A673 (cell line): ENCODE results near the gene MEX3B.

Experiments
- EZH2 ChIP-seq: fragments of 200-600 bp; sonication (generic); IDR thresholded peaks from 2 replicates; pipeline ENCODE4 v1.6.1; 2017; ENCODE audit warnings: borderline replicate concordance, low read depth, mild to moderate bottlenecking, mixed read lengths, antibody characterized with exemption, low read length; ENCODE audit not compliant: poor library complexity, severe bottlenecking
- TF ChIP-seq, protein P1 (sequence below): fragments of 300-800, 200-600 bp; sonication (generic); conservative IDR thresholded peaks from 2 replicates; pipeline ENCODE4 v1.5.1; 2017; ENCODE audit warnings: low read depth, mild to moderate bottlenecking, antibody characterized with exemption, low read length, moderate library complexity, mixed read lengths

DNA sequence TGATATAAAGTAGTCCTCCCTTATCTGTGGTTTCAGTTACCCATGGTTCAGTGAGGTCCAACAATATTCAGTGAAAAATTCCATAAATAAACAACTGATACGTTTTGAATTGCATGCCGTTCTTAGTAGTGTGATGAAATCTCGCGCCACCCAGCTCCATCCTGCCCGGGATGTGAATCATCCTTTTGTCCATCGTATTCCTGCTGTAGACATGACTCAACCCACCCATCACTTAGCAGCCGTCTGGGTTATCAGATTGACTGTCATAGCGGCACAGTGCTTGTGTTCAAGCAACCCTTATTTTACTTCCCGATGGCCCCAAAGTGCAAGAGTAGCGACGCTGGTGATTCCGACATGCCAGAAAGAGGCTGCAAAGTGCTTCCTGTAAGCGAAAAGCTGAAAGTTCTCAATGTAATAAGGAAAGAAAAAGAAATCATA lies 48.0 kb upstream of the MEX3B start:
- TF ChIP-seq, protein P1, sequence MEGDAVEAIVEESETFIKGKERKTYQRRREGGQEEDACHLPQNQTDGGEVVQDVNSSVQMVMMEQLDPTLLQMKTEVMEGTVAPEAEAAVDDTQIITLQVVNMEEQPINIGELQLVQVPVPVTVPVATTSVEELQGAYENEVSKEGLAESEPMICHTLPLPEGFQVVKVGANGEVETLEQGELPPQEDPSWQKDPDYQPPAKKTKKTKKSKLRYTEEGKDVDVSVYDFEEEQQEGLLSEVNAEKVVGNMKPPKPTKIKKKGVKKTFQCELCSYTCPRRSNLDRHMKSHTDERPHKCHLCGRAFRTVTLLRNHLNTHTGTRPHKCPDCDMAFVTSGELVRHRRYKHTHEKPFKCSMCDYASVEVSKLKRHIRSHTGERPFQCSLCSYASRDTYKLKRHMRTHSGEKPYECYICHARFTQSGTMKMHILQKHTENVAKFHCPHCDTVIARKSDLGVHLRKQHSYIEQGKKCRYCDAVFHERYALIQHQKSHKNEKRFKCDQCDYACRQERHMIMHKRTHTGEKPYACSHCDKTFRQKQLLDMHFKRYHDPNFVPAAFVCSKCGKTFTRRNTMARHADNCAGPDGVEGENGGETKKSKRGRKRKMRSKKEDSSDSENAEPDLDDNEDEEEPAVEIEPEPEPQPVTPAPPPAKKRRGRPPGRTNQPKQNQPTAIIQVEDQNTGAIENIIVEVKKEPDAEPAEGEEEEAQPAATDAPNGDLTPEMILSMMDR: no peak
- TF ChIP-seq EZH2: no peak
